SKM-1 treated with dmso at 0.1 percent for 144 hours (cell line): ENCODE results near the gene ZNF554.
"Not testable (repeated sequence)": the region's sequence is repeated elsewhere in the genome, so short reads cannot be mapped to it uniquely, and the experiment has no call there.

Experiments used
- DNase-seq: peaks from one replicate; lab custom pipeline; 2025; ENCODE audit not compliant: unreplicated experiment; lab: John Stamatoyannopoulos, UW

ZNF554 gene

DNA sequence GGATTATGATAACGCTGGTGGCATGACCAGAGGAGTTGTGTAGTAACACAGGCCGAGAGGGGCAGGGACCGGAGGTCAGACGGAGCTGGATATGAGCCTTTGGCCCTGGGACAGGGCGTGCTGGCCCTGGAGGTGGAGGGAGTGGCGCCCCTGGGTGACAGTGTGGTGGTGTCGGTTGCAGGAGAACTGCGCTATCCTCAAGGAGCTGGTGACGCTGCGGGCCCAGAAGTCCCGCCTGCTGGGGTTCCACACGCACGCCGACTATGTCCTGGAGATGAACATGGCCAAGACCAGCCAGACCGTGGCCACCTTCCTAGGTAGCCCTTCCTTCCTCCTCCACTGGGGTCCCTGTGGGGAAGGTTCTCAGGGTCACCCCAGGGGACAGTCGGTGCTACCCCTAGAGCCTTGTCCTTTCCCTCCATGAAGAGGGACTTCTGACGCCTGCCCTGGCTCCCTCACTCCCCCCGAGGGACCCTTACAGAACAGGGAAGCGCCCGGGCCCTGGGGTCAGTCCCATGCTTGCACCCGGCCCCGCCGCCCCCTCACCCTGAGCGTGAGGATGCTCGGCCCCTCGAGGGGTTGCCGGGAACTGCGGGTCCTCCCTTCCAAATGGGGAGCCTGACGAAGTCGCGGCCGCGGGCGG, 12.8 kb upstream of the ZNF554 start:
- DNase-seq = no peak

DNA sequence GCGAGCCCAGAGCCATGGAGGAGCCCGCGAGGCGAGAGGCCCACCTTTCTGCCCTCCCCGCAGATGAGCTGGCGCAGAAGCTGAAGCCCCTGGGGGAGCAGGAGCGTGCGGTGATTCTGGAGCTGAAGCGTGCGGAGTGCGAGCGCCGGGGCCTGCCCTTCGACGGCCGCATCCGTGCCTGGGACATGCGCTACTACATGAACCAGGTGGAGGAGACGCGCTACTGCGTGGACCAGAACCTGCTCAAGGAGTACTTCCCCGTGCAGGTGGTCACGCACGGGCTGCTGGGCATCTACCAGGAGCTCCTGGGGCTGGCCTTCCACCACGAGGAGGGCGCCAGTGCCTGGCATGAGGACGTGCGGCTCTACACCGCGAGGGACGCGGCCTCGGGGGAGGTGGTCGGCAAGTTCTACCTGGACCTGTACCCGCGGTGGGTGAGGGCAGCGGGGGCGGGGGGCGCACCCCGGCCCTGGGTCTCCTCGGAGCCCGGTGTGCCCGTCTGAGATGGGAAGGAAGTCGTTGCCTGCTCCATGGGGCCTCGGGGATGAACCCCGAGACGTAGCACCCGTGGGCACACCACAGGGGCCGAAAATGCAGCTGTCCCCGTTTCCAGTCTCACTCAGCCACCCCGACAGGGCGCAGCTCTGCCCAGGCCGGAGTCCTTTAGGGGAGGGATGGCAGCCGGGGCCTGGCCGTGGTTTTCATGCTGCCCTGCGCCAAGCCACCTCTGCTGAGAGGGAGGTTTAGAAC, 12.1 kb upstream of the ZNF554 start:
- no peak for DNase-seq

DNA sequence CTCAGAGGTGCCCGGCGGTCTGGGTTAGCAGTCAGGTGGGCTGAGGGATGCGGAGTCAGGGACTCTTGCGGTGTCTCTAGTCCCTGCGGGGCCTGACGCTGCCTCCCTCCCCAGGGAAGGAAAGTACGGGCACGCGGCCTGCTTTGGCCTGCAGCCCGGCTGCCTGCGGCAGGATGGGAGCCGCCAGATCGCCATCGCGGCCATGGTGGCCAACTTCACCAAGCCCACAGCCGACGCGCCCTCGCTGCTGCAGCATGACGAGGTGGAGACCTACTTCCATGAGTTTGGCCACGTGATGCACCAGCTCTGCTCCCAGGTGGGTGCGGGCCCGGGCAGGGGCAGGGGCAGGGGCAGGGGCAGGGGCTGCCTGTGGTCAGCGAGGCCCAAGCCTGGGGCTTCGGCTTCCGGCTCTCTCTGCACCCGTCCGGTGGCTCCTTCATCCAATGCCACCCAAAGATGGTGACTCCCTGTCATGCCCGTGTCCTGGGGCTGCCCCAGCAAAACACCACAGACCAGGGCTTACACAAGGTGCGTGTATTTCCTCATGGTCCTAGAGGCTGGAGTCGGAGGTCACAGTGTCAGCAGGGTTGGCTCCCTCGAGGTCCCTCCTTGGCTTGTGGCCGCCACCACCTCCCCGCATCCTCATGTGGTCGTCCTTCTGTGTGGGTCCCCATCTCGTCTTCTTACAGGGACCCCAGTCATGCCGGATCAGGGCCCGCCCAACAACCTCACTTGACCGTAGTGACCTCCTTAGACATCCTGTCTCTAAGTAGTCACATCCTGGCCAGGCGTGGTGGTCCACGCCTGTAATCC, 11.3 kb upstream of the ZNF554 start:
- DNase-seq = no peak

DNA sequence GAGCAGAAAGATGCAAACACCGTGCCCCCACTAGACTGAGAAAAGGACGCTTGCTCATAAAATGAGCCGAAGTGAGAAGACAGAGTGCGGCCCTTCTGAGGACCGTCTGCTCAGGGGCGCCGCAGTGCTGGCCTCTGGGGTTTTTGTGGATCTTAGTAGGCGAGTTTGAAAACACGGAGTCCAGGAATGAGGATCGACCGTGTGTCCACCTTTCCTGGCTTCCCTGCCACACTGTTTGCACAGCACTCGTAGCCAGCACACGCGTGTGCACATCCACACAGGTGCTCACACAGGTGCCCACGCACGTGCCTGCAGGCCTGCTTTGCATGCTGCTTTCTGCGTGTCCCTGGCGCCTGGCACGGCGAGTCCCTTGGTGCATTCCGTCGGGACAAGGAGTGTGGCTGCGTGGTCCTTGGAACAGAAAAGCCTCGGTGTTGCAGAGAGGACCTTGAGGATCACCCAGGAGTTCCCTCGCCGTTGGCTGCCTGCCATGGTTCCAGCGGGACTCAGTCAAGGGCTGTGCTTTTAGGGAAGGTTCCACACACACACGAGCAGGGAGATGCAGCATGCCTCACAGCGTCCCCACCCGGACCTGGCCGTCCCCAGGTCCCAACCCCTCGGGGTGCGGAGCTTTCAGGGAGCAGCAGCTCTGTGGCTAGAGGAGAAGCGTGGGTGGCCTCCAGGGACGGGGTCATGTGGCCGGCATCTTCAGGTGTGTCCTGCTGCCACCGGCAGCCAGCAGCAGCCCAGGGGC, 10.1 kb upstream of the ZNF554 start:
- DNase-seq = no peak

DNA sequence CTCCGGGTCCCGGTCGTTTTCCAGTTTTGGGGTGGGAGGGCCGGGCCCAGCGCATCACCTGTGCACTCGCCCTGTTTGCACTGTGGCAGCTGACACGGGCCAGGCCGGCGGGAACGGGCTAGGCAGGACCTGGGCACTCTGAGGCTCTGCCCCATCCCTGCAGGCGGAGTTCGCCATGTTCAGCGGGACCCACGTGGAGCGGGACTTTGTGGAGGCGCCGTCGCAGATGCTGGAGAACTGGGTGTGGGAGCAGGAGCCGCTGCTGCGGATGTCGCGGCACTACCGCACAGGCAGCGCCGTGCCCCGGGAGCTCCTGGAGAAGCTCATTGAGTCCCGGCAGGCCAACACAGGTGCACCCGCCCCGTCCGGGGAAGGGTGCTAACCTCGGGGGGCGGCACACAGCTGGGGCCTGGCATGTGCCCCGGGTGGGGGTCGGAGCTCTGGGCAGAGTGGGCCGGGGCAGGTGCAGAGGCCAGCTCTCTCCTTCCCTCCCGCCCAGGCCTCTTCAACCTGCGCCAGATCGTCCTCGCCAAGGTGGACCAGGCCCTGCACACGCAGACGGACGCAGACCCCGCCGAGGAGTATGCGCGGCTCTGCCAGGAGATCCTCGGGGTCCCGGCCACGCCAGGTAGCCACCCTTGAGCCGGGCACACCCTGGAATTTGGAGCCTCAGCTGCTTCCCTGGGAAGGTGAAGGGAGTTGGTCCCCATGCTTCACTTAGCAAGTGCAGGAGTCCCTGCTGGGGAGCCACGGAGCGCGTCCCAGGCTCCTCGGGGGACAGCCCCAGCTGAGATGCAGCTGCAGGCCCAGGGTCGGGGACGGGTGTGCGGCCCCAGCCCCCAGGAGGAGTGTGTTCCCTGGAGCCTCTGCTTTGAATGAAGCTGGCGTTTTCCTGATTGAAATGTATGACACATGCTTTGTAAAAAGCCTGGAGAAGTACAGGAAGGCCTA, 9.3 kb upstream of the ZNF554 start:
- no peak for DNase-seq

DNA sequence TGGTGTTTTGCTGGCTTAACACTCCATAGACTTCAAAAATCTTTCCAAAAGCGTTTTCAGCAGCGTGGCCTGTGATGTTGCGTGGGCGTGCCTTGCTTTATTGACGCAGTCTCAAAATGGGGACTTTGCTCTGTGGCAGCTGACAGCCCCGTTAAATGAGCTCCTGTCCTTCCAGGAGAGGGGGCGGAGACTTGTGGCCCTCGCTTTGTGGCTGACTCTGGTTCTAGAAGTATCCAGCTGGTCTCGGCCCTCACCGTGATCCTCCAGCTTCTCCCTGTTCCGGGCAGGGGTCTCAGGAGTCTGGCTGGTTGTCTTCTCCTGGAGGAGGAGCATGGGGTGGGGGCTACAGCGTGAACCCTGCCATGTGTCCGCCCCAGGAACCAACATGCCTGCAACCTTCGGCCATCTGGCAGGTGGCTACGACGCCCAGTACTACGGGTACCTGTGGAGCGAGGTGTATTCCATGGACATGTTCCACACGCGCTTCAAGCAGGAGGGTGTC, 8.4 kb upstream of the ZNF554 start:
- no peak for DNase-seq

DNA sequence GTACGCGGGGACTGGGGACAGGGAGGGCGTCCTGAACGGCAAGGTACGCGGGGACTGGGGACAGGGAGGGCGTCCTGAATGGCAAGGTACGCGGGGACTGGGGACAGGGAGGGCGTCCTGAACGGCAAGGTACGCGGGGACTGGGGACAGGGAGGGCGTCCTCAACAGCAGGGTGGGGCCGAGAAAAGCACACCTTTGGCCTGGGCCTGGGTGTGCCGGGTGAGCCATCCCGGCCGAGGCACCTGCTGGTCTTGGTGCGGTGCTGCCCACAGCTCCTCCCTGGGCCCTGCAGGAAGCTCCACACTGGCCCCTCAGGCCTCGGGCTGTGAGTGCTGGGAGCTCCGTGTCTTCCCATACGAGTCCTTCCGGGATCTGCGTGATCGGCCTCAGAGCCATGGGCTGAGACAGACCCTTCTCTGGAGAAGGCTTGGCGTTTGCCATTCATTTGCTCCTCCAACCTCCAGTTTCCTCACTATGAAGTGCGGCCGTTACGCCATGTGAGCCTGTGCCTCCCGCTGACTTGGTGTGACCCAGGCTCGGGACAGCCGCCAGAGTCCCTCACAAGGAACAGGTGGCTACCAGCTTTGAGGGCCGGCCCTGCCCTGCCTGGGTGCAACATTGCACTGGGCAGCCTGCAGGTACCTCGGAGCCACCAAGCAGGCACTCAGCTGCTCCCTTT, 7.8 kb upstream of the ZNF554 start:
- DNase-seq = no peak

DNA sequence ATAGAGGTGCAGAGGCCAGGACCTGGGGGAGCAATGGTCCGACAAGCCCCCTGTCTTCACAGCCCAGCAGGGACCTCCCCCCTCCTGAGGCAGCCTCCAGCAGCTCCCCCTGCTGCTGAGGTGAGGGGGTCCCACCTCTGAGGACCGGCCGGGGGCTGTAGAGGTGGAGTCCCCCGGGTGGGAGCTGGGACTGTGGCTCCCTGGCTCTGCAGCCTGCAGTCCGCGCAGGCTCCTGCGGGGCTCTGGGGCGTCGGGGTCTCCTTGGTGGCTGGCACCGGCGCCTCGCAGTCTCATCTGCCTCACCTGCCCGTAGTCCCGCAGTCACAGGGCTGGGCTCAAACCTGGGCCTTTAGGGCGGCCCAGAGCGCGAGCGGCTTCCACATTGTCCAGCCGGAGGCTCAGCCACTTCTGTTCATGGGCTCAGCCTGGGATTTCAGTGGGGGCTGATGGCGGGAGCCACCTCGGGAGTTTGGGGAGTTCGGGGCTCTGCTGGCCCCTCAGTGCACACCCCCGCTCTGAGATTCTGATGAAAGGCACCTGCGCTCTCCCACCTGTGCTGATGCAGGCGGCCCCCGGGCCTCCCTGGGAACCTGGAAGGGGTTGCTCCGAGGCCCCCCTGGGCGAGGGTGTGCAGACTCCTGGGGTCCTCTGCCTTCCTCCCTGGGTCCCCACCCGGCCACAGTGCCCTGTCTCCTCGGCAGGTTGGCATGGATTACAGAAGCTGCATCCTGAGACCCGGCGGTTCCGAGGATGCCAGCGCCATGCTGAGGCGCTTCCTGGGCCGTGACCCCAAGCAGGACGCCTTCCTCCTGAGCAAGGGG, 7.0 kb upstream of the ZNF554 start:
- DNase-seq = no peak

DNA sequence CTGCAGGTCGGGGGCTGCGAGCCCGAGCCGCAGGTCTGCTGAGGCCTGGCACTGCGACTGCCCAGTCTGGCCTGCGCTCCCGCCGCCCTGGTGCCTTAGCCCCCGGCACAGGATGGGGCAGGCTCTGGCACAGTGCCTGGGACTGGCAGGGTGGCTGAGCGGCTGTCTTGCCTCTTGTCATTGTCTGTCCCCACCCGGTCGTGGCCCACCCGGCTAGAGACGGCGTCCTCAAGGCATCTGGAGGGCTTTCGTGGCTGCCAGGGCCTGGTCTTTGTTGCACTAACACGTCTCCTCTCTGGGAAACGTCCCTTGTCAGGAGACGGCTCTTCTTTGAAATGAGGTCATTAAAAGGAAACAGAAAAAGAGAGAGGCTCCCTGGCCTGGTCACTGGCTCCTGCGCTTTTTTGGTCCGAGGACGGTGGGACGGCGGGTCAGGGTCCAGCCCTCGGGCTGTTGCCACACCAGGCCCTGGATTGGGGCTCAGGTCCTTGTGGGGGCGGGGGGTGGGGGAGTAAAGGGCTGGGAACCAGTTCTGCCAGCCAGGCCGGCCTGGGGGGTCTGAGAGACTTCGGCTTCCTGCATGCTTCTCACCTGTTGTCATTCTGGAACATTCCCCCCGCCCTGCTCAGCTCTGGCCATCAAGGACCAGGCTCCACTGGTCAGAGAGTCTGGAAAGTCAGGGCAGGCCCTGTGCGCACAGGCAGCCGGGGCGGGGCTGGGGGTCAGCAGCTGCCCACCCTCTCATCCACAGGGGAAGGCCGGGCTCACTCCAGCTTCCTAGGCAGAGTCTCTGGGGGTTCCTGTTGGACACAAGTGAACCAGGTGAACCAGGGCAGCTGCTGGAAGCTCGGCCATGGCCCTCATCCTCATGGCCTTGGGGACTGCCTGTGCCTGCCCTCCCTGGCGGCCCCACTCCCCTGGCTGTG, 6.2 kb upstream of the ZNF554 start:
- no peak for DNase-seq

DNA sequence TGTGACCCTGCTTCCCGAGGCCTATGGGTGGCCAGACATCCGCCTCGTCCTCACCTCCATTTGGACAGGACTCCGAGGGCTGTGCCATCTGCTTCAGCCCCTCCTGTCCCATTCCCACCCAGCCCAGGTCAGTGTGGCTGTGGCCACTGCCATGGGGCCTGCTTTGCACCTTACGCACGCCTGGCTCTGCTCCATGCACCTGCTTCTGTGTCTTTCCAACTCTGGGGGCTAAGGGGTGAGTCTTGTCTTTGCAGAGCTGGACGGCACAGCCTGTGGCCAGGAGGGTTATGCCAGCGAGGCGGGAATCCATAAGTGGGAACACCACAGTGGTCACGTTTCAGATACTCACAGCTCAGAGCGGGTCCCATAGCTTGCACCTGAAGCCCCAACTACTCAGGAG, 5.2 kb upstream of the ZNF554 start:
- DNase-seq = no peak

DNA sequence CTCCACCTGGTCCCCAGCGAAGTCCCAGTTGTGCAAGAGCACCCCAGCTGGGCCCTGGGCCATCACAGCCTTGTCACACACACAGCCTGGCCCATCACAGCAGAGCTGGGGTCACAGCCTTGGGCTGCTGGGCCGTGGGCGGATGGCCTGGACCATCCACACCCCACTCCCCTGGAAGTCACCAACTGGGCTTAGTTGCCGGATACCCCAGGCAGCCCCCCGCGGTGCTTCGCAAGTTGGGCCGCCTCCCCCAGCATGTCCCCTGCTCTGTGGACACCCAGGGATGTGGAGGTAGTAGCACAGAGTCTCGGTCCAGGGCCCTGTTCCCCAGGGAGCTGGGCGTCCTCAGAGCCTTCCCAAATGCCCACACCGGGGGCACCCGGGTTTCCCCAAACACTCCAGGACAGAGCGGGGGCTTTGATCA, 4.5 kb upstream of the ZNF554 start:
- DNase-seq = no peak

DNA sequence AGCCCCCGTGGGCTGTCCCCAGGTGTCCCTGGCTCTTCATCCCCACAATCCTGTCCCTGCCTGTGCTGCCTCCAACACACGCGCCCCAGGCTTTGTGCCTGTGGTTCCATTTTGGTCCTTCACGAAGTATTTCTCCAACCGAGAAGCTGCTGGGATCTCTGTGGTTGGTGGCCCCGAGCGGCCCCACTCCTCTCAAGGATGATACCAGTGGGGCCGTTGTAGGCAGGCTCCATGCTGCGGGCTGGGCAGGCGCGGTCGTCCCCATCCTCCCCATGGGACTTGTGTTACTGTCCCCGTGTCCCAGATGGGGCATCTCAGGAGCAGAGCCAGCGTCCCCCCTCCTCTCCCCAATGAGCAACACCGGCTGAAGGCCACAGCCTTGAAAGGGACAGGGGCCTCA, 3.7 kb upstream of the ZNF554 start:
- DNase-seq = no peak

DNA sequence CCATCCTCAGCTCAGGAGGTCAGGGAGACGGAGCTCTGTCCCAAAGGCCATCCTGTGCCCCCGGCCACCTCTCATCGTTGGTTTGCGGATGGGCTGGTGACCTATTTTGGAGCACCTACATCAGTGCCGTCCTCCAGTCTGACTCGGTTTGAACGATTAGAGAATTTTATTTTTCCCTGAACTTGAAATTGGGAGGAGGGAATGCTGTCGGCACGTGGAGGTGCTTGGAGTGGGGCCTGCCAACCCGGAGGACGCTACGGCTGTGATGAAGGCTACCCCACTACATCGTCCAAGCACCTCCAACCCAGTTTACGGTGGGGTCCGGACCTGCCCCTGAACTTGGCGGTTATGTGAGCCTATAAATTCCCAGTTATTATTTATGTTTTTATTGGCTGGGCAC, 3.0 kb upstream of the ZNF554 start:
- DNase-seq = no peak

DNA sequence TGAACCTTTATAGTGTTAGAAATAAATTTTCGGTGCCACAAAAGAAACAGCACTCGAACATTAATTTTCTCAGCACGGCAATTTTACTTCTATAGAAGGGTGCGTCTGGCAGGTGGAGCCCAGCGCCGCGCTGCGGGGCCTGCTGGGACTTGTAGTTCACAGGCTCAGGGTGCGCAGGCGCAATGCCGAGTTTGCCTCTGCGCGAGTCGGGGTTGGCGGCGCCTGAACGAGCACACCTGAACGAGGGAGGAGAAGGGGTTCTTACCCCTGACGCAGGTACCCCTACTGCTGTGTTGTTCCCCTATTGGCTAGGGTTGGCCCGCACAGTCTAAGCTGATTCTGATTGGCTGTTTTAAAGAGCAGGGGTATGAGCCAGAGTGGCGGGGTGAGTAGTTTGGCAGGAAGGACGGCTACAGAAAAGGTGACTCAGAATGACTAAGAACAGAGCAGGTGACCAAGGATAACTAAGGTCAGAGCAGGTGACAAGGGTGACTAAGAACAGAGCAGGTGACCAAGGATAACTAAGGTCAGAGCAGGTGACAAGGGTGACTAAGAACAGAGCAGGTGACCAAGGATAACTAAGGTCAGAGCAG, 2.3 kb upstream of the ZNF554 start:
- not testable (repeated sequence) for DNase-seq

DNA sequence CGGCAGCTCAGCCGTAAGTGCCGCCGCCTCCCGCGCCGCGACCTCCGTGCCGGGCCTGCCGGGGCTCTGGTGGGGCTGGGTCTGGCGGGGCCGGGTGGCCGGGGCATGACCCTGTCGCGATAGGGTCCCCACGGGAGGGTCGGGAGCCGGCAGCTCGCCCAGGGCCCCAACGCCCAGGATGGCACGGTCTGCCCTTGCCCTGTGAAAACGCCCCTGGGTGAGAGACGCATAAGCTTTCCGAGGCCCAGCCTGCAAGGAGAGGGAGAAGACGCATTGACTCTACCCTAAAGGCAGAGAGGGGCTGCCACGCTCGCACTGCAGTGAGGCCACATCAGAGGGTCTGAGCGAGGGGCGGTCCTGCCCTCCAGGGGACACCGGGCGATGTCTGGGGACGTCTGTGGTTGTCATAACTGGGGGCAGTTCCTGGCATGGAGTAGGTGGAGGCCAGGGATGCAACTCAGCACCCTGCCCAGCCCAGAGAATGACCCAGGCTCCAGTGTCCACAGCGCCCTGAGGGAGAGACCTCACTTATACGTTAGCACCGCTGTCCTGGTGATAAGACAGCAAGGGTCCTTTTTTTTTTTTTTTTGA, 539 bp downstream of the ZNF554 start:
- no peak for DNase-seq

DNA sequence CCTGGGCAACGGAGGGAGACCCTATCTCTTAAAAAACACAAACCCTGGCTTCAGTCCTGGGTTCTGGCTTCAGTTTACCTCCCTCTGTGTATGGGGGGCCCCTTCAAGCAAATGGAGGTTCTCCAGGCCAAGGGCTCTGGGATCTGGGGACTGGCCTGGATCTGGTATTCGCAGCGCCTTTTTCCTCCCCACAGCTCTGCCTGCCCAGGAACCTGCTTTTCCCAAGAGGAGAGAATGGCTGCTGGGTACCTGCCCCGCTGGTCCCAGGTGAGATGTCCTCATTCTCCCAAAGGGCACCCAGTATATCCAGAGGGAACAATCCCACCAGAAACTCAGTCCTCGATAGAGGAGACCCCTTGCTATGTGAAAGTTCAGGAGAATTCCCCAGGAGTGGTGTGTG, 3.2 kb downstream of the ZNF554 start:
- DNase-seq = no peak

DNA sequence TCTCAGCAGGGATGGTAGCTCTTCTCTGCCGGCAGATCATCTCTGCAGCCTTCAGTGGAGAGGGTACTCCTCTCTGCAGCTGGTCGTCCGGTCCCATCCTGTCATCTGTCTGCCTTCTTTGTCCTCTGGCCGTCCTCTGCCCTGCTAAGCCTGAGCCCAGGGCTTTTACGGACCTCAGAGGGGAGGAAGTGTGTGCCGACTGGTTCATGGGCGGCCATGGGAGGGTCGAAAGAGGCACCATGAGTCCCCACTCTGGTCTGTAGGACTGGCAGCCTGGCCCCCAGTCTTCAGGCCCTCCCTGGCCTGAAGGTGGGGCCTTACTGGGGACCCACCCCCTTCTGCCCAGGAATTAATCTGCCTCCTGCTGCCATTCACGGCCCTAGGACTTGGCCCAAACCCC, 4.0 kb downstream of the ZNF554 start:
- no peak for DNase-seq
